Keratinocyte (primary cell): Measurements from ENCODE around the gene NOTCH1. TPM values are rescaled to one million over a fixed set of nuclear protein-coding genes. Genes with fewer than 3 reads are reported as not detected.
"Not testable (repeated sequence)": the region's sequence is repeated elsewhere in the genome, so short reads cannot be mapped to it uniquely, and the experiment has no call there.

Experiments
- DNase-seq: peaks from one replicate; pipeline ENCODE4 v3.0.0-alpha.2; 2011; ENCODE audit warnings: low read depth, missing footprints, low spot score
- FAIRE-seq: peaks from 2 replicates; lab custom pipeline; 2011; peaks lifted over from hg19 to GRCh38; lab: Jason Lieb, UNC
- H2AFZ ChIP-seq: 2 replicates; pipeline ENCODE4 v1.6.0; 2012; ENCODE audit warnings: low read length, control low read depth, inconsistent platforms; ENCODE audit not compliant: control insufficient read depth
- H3K27ac ChIP-seq: 2 replicates; pipeline ENCODE4 v1.5.1; 2011; ENCODE audit warnings: low read length; ENCODE audit not compliant: control insufficient read depth, insufficient read depth
- H3K27me3 ChIP-seq: 3 replicates; pipeline ENCODE4 v1.6.0; 2011; ENCODE audit warnings: low read length; ENCODE audit not compliant: control insufficient read depth, insufficient read depth; ENCODE audit errors: extremely low read depth
- H3K36me3 ChIP-seq, 2 experiments: 2 replicates in 1 of 2; 3 replicates in 1 of 2; pipeline ENCODE4 v1.5.1; 2011; ENCODE audit warnings: low read length in 2 of 2, mild to moderate bottlenecking in 1 of 2; ENCODE audit not compliant: control insufficient read depth in 2 of 2, insufficient read depth in 2 of 2; ENCODE audit errors: extremely low read depth in 1 of 2
- H3K4me1 ChIP-seq: 3 replicates; pipeline ENCODE4 v1.5.1; 2011; ENCODE audit warnings: low read length; ENCODE audit not compliant: control insufficient read depth, insufficient read depth; ENCODE audit errors: extremely low read depth
- H3K4me2 ChIP-seq: 3 replicates; pipeline ENCODE4 v1.6.0; 2011; ENCODE audit warnings: low read depth, low read length; ENCODE audit not compliant: control insufficient read depth, insufficient read depth; ENCODE audit errors: extremely low read depth
- H3K4me3 ChIP-seq, 3 experiments: fragments of 200-600 bp in 1 of 3; sonication (generic) in 1 of 3; 2 replicates in 2 of 3; 3 replicates in 1 of 3; pipeline ENCODE4 v1.5.1; 2011 to 2016; ENCODE audit warnings: low read length in 3 of 3, mild to moderate bottlenecking in 3 of 3, control low read depth in 2 of 3, inconsistent platforms in 1 of 3, low read depth in 1 of 3, mixed read lengths in 1 of 3, mixed run types in 1 of 3, moderate library complexity in 1 of 3; ENCODE audit not compliant: control insufficient read depth in 2 of 3, insufficient read depth in 2 of 3; ENCODE audit errors: extremely low read depth in 1 of 3
- H3K79me2 ChIP-seq: 2 replicates; pipeline ENCODE4 v1.6.0; 2012; ENCODE audit warnings: low read length; ENCODE audit not compliant: control insufficient read depth, insufficient read depth
- H3K9ac ChIP-seq: 3 replicates; pipeline ENCODE4 v1.6.0; 2011; ENCODE audit warnings: low read length; ENCODE audit not compliant: control insufficient read depth, insufficient read depth; ENCODE audit errors: extremely low read depth
- H3K9me1 ChIP-seq: 3 replicates; pipeline ENCODE4 v1.6.0; 2011; ENCODE audit warnings: low read length; ENCODE audit not compliant: control insufficient read depth, insufficient read depth; ENCODE audit errors: extremely low read depth
- H3K9me3 ChIP-seq: 2 replicates; pipeline ENCODE4 v1.5.1; 2012; ENCODE audit warnings: low read depth, low read length; ENCODE audit not compliant: control insufficient read depth
- H4K20me1 ChIP-seq: 3 replicates; pipeline ENCODE4 v1.6.0; 2011; ENCODE audit warnings: low read length; ENCODE audit not compliant: control insufficient read depth, insufficient read depth; ENCODE audit errors: extremely low read depth
- EZH2 ChIP-seq: IDR thresholded peaks from one replicate; pipeline ENCODE4 v1.6.1; 2012; ENCODE audit warnings: inconsistent platforms, mild to moderate bottlenecking, low read length, moderate library complexity
- dilution Hi-C: fragments of 300-500 bp; cut with MboI; formaldehyde crosslinking; loops from one replicate; pipeline ENCODE4 v1.7.0; 2020; ENCODE audit warnings: low sequenced_read_pairs; ENCODE audit not compliant: extremely low pct_ligation_motif_present
- polyA plus RNA-seq, 5 experiments: library from polyadenylated mRNA; depleted of rRNA in 3 of 5; stranded (reverse) in 3 of 5; stranded (forward) in 1 of 5; unstranded in 1 of 5; fragments of >200 nt; gene quantifications; 1 replicate in 1 of 5; 2 replicates in 3 of 5; 3 replicates in 1 of 5; pipeline versions ENCODE4 v1.2.1 to v1.2.3, GENCODE V29; 2011 to 2012; ENCODE audit warnings: missing spikeins in 2 of 5, low read depth in 1 of 5, low replicate concordance in 1 of 5
- TF ChIP-seq, protein P1 (sequence below), 3 experiments: IDR thresholded peaks in 1 of 3; conservative IDR thresholded peaks in 1 of 3; optimal IDR thresholded peaks in 1 of 3; 2 replicates in 2 of 3; 3 replicates in 1 of 3; pipeline versions ENCODE3 to v1.5.1; 2011; ENCODE audit warnings: low read length in 3 of 3, mild to moderate bottlenecking in 3 of 3, moderate library complexity in 2 of 3, control low read depth in 1 of 3, inconsistent platforms in 1 of 3; ENCODE audit not compliant: insufficient read depth in 2 of 3; ENCODE audit errors: extremely low read depth in 1 of 3

Gene NOTCH1
- polyA plus RNA-seq, 1 donor (not counting 4 experiments of a cell fraction or from before 2014, with no cell fraction given): 6.1 TPM

GRCh38 chr9:136575626-136576268 is 29.9 kb upstream of the NOTCH1 start:
- dilution Hi-C loops: no loop called here
- Histone ChIP-seq H3K9ac (no peak overlapping the region), H3K9me3 (no peaks in the 10 kb centered on the region), H3K27ac (no peak overlapping the region), H4K20me1 (no peaks in the 10 kb centered on the region), H3K36me3 (no peaks in the 10 kb centered on the region), H3K9me1 (no peaks in the 10 kb centered on the region), H2AFZ (no peak overlapping the region), H3K4me3 (no peak overlapping the region), H3K79me2 (no peaks in the 10 kb centered on the region), H3K27me3 (no peaks in the 10 kb centered on the region), H3K4me1 (peaks cover 15% of the 10 kb centered on the region), H3K4me2 (peak overlapping the region; percentile 10)
- TF ChIP-seq, protein P1, sequence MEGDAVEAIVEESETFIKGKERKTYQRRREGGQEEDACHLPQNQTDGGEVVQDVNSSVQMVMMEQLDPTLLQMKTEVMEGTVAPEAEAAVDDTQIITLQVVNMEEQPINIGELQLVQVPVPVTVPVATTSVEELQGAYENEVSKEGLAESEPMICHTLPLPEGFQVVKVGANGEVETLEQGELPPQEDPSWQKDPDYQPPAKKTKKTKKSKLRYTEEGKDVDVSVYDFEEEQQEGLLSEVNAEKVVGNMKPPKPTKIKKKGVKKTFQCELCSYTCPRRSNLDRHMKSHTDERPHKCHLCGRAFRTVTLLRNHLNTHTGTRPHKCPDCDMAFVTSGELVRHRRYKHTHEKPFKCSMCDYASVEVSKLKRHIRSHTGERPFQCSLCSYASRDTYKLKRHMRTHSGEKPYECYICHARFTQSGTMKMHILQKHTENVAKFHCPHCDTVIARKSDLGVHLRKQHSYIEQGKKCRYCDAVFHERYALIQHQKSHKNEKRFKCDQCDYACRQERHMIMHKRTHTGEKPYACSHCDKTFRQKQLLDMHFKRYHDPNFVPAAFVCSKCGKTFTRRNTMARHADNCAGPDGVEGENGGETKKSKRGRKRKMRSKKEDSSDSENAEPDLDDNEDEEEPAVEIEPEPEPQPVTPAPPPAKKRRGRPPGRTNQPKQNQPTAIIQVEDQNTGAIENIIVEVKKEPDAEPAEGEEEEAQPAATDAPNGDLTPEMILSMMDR (optimal IDR thresholded peaks at IDR 0.05 in 1 of 3, IDR thresholded peaks at IDR 0.05 in 1 of 3, conservative IDR thresholded peaks at IDR 0.05 in 1 of 3; ENCODE audit: extremely low read depth in 1 of 3, insufficient read depth in 2 of 3, low read length in 3 of 3): no peak
- no peak for TF ChIP-seq EZH2
- DNase-seq: no peak
- no peak for FAIRE-seq

DNA sequence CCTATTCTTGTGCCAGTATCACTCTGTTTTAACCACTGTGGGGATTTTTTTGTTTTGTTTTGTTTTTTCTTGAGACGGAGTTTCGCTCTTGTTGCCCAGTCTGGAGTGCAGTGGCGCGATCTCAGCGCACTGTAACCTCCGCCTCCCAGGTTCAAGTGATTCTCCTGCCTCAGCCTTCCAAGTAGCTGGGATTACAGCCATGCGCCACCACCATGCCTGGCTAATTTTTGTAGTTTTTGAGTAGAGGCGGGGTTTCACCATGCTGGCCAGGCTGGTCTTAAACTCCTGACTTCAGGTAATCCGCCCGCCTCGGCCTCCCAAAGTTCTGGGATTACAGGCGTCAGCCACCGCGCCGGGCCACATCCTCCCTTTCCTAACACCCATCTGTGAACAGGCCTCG is 28.8 kb upstream of the NOTCH1 start:
- H3K27me3 ChIP-seq, H3K36me3 ChIP-seq, H2AFZ ChIP-seq, H3K9me3 ChIP-seq, DNase-seq, H3K4me2 ChIP-seq, H3K9me1 ChIP-seq, H4K20me1 ChIP-seq, H3K27ac ChIP-seq, H3K4me3 ChIP-seq, H3K9ac ChIP-seq, H3K79me2 ChIP-seq, dilution Hi-C loops, FAIRE-seq: not testable (repeated sequence)
- H3K4me1 ChIP-seq: peaks cover 15% of the 10 kb centered on the region
